SJCRH30 (cell line): Measurements from ENCODE around the gene GPT2. TPM values are rescaled to one million over a fixed set of nuclear protein-coding genes. Genes with fewer than 3 reads are reported as not detected.

Experiments used
- DNase-seq, 2 experiments: peaks; one replicate each; pipeline ENCODE4 v3.0.0-alpha.2; 2015 to 2020
- H3K27ac ChIP-seq: fragments of 250-450 bp; sonication (Bioruptor Pico); 2 replicates; pipeline ENCODE4 v1.5.1; 2020; ENCODE audit warnings: mild to moderate bottlenecking, moderate library complexity
- H3K27me3 ChIP-seq: fragments of 250-450 bp; sonication (Bioruptor Pico); 2 replicates; pipeline ENCODE4 v1.5.1; 2020; ENCODE audit warnings: mild to moderate bottlenecking, moderate library complexity
- H3K36me3 ChIP-seq: fragments of 250-450 bp; sonication (Bioruptor Pico); 2 replicates; pipeline ENCODE4 v1.5.1; 2020; ENCODE audit warnings: mild to moderate bottlenecking, moderate library complexity
- H3K4me1 ChIP-seq: fragments of 250-450 bp; sonication (Bioruptor Pico); 2 replicates; pipeline ENCODE4 v1.5.1; 2020; ENCODE audit warnings: mild to moderate bottlenecking, moderate library complexity
- H3K4me3 ChIP-seq: fragments of 250-450 bp; sonication (Bioruptor Pico); 2 replicates; pipeline ENCODE4 v1.5.1; 2020; ENCODE audit warnings: mild to moderate bottlenecking, moderate library complexity
- H3K9me3 ChIP-seq: fragments of 250-450 bp; sonication (Bioruptor Pico); replicated peaks from 2 replicates; pipeline ENCODE4 v1.5.1; 2020; ENCODE audit warnings: mild to moderate bottlenecking, moderate library complexity
- total RNA-seq: library from RNA; depleted of rRNA; stranded (reverse); fragments of >200 nt; shearing (Covaris generic); gene quantifications from 2 replicates; pipeline ENCODE4 v1.2.3, GENCODE V29; 2014; rRNA removed

GPT2 gene
- total RNA-seq, 1 experiment from 2014 or later, result 17.2 TPM

DNA sequence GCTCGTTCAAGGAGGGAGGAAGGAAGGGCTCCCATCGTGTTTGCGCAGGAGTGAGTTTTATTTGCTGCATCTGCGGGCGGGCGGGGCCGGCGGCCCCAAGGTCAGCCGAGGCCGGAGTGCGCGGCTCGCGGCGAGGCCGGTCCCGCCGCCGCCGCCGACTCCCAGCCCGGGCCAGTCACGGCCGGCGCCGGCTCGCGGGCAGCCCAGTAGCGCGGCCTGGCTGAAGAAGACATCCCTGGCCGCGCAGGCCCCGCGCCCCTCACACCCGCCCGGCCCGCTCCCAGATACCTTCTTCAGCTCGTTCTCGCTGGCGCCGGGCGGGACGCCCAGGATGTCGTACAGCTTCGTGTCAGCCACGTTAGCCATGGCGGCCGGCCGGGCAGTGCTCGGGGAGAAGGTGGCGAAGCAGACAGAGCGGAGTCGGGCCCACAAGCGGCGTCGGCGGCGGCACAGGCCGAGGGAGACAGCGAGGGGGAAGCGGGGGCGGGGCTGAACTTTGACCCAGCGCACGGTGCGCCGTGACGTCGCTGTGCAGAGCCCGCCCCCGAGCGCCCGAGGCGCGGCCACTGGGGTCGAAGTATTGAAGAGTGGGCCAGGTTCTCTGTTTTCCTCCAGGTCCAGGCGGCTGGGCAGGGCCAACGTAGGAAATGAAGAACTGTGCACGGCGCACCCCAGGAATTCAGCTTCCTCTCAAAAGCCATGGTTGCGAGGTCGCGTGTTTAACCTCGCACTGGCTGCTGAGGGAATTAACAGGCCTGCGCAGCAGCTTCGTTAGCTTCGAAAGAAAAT is 89.2 kb downstream of the GPT2 start, which contains the start of gene DNAJA2:
Gene DNAJA2 (minus strand): TSS at position 468 of the 789 bp plus-strand sequence. CDS start 102 bp downstream, at position 366.
- peak within 1 kb of the TSS; percentile 91 for H3K4me3 ChIP-seq
- peaks cover 24% of the 10 kb centered on the region for H3K36me3 ChIP-seq
- H3K27ac ChIP-seq, result peak within 1 kb of the TSS; percentile 76
- peak; percentile 90 to 92 for DNase-seq
- no peaks in the 10 kb centered on the region for H3K27me3 ChIP-seq
- H3K9me3 ChIP-seq, result no peaks in the 10 kb centered on the region
- no peaks in the 10 kb centered on the region; the same call in 1 of the 2 replicates for H3K4me1 ChIP-seq

GRCh38 chr16:46973996-46974324 is 89.8 kb downstream of the GPT2 start:
- H3K4me1 ChIP-seq, result no peaks in the 10 kb centered on the region; the same call in 1 of the 2 replicates
- no peaks in the 10 kb centered on the region for H3K27me3 ChIP-seq
- H3K27ac ChIP-seq, result peak overlapping the region; percentile 76
- no peaks in the 10 kb centered on the region for H3K9me3 ChIP-seq
- peaks cover 18% of the 10 kb centered on the region for H3K36me3 ChIP-seq
- peak overlapping the region; percentile 91 for H3K4me3 ChIP-seq
- no peak for DNase-seq

DNA sequence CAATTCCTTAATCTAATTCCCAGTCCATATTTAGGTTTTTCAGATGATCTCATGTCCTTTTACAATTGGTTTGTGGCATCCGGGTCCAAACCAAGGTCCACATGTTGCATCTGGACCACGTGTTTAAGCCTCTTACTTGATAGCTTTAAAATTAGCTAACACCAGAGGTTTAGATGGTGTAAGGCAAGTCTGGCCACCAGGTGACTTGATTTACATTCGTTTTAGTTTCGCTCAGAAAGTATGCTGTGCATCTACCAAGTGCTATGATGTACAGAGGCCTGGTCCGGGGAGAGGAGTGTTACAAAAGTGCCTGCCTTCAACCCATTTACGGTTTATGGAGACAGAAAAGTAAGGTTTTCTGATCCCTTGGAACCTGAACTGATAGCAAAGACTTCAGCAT is 90.2 kb downstream of the GPT2 start:
- Histone ChIP-seq H3K36me3 (peaks cover 14% of the 10 kb centered on the region), H3K27me3 (no peaks in the 10 kb centered on the region), H3K4me1 (no peaks in the 10 kb centered on the region; the same call in 1 of the 2 replicates), H3K4me3 (peak overlapping the region; percentile 91), H3K27ac (no peak overlapping the region; the same call in 1 of the 2 replicates), H3K9me3 (no peaks in the 10 kb centered on the region)
- peak in 1 of 2 experiments; percentile 16 for DNase-seq

DNA sequence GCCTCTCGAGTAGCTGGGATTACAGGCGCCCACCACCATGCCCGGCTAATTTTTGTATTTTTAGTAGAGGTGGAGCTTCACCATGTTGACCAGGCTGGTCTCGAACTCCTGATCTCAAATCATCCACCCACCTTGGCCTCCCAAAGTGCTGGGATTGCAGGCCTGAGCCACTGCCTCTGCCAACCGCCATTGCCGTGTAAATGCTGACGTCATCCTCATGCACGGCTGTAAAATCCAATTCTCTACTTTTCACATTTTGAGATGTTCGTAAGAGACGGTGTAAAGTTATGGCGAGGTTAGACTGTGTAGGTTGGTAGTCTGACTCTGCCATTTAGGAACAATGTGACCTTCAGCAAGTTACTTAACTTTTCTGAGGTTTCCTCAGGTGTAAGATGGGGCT is 91.0 kb downstream of the GPT2 start:
- H3K27me3 ChIP-seq, result no peaks in the 10 kb centered on the region
- H3K4me3 ChIP-seq, result no peak overlapping the region
- DNase-seq, result no peak
- H3K9me3 ChIP-seq, result no peaks in the 10 kb centered on the region
- H3K4me1 ChIP-seq, result no peaks in the 10 kb centered on the region; the same call in 1 of the 2 replicates
- no peak overlapping the region for H3K27ac ChIP-seq
- H3K36me3 ChIP-seq, result peaks cover 7% of the 10 kb centered on the region

GRCh38 chr16:46975908-46976470 is 91.8 kb downstream of the GPT2 start:
- no peaks in the 10 kb centered on the region for H3K27me3 ChIP-seq
- DNase-seq, result no peak
- peaks cover 4% of the 10 kb centered on the region for H3K36me3 ChIP-seq
- H3K9me3 ChIP-seq, result no peaks in the 10 kb centered on the region
- H3K27ac ChIP-seq, result no peak overlapping the region
- H3K4me1 ChIP-seq, result no peaks in the 10 kb centered on the region; the same call in 1 of the 2 replicates
- H3K4me3 ChIP-seq, result no peak overlapping the region

DNA sequence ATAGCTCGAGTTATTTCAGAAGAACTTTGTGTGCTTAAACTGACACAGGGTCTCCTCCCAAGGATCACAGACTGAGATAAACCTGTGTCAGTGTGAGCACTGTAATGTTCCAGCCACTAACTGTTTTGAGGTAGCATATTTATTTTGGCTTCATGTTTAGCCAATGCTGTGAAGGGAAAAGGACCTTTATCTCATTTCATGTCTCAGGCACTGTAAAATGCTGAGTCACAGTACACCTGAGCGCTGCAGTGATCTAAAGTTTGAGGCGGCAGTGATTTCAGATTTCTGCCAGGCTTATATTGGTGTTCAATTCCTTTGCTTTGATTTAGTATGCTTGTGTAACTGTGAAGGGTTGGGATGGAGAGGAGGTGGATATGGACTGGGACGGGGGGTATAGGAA is 92.4 kb downstream of the GPT2 start:
- H3K27ac ChIP-seq, result no peak overlapping the region
- no peaks in the 10 kb centered on the region for H3K36me3 ChIP-seq

More for the DNA sequence above, 92.4 kb downstream of the GPT2 start:
- H3K4me3 ChIP-seq, result no peak overlapping the region
- no peak for DNase-seq
- no peaks in the 10 kb centered on the region for H3K27me3 ChIP-seq
- no peaks in the 10 kb centered on the region for H3K9me3 ChIP-seq
- H3K4me1 ChIP-seq, result no peaks in the 10 kb centered on the region; the same call in 1 of the 2 replicates

Other genes starting within 250 kb of the GPT2 start
- gene VPS35, start 195.2 kb upstream of the GPT2 start, total RNA-seq, result 97.8 and 99.8 TPM in 2 replicates
- gene ORC6, start 194.7 kb upstream of the GPT2 start, total RNA-seq, result 75.4 and 77.1 TPM in 2 replicates
- gene MYLK3, start 136.0 kb upstream of the GPT2 start, total RNA-seq, result 0.25 and 0.26 TPM in 2 replicates
- 24.3 and 32.5 TPM in 2 replicates for gene C16orf87, start 53.2 kb upstream of the GPT2 start, total RNA-seq
- 86.4 and 90.9 TPM in 2 replicates for gene DNAJA2, start 89.3 kb downstream of the GPT2 start, total RNA-seq